ENCODE data around the gene SRPK2. TPM values are rescaled to one million over a fixed set of nuclear protein-coding genes. Genes with fewer than 3 reads are reported as not detected.
A peak's percentile ranks its signal among the peaks of the same experiment; 100 is the strongest.

The SRPK2 gene
- total RNA-seq, 1 donor from 2014 or later, result 54.8 TPM

DNA sequence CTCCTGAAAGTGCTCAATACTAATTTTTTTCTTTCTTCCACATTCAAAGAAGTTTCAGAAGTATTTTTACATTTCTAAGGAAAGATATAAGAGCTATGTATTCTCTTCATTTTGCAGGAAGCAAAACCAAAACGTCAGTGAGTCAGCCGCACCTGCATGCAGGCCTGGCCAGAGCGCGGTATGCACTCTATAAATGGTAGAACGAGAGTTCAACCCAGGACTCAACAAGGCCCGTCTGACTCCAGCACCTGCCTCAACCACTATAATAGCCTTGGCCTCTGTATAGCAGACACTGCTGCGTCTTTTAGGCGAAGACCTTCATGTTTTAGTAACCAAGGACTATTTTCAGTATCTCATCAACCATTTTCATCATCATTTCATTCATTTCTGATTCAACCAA is 261.5 kb downstream of the SRPK2 start:
- H3K4me3 ChIP-seq (ENCODE audit: insufficient read depth, low read depth, low read length), result no peak overlapping the region
- no peak overlapping the region for H3K27ac Mint-ChIP-seq (ENCODE audit: unreplicated experiment)
- H3K4me3 Mint-ChIP-seq (ENCODE audit: unreplicated experiment), result no peak overlapping the region
- peaks cover 9% of the 10 kb centered on the region for H3K36me3 ChIP-seq (ENCODE audit: insufficient read depth, low read length)
- no peak for TF ChIP-seq EZH2 (IDR thresholded peaks at IDR 0.05; ENCODE audit: insufficient read depth, low read length)
- TF ChIP-seq, protein P1, sequence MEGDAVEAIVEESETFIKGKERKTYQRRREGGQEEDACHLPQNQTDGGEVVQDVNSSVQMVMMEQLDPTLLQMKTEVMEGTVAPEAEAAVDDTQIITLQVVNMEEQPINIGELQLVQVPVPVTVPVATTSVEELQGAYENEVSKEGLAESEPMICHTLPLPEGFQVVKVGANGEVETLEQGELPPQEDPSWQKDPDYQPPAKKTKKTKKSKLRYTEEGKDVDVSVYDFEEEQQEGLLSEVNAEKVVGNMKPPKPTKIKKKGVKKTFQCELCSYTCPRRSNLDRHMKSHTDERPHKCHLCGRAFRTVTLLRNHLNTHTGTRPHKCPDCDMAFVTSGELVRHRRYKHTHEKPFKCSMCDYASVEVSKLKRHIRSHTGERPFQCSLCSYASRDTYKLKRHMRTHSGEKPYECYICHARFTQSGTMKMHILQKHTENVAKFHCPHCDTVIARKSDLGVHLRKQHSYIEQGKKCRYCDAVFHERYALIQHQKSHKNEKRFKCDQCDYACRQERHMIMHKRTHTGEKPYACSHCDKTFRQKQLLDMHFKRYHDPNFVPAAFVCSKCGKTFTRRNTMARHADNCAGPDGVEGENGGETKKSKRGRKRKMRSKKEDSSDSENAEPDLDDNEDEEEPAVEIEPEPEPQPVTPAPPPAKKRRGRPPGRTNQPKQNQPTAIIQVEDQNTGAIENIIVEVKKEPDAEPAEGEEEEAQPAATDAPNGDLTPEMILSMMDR (IDR thresholded peaks at IDR 0.05; ENCODE audit: insufficient read depth, low read depth, low read length), result no peak
- H3K27ac ChIP-seq (ENCODE audit: low read depth, low read length), result no peak overlapping the region
- no peaks in the 10 kb centered on the region for H3K27me3 Mint-ChIP-seq (ENCODE audit: low read depth, unreplicated experiment)
- H3K9me3 ChIP-seq (ENCODE audit: insufficient read depth, low read depth, low read length), result no peaks in the 10 kb centered on the region
- DNase-seq (ENCODE audit: low read depth) (peak; percentile 46), FAIRE-seq (no peak)
- peaks cover 25% of the 10 kb centered on the region for H3K4me1 Mint-ChIP-seq (ENCODE audit: low read depth, unreplicated experiment)
- no peak overlapping the region for H3K4me2 ChIP-seq (ENCODE audit: low read length)
- peaks cover 6% of the 10 kb centered on the region for H3K79me2 ChIP-seq (ENCODE audit: insufficient read depth, low read length)
- H3K9me3 Mint-ChIP-seq (ENCODE audit: unreplicated experiment), result no peaks in the 10 kb centered on the region
- H3K27me3 ChIP-seq (ENCODE audit: insufficient read depth, low read length), result no peaks in the 10 kb centered on the region
- H4K20me1 ChIP-seq (ENCODE audit: insufficient read depth, low read length), result peaks cover 26% of the 10 kb centered on the region
- peaks cover 26% of the 10 kb centered on the region for H3K36me3 Mint-ChIP-seq (ENCODE audit: low read depth, unreplicated experiment)
- H2AFZ ChIP-seq (ENCODE audit: low read depth, low read length), result no peak overlapping the region
- H3K9ac ChIP-seq (ENCODE audit: low read length), result no peak overlapping the region
- no peaks in the 10 kb centered on the region for H3K4me1 ChIP-seq (ENCODE audit: insufficient read depth, low read length)

DNA sequence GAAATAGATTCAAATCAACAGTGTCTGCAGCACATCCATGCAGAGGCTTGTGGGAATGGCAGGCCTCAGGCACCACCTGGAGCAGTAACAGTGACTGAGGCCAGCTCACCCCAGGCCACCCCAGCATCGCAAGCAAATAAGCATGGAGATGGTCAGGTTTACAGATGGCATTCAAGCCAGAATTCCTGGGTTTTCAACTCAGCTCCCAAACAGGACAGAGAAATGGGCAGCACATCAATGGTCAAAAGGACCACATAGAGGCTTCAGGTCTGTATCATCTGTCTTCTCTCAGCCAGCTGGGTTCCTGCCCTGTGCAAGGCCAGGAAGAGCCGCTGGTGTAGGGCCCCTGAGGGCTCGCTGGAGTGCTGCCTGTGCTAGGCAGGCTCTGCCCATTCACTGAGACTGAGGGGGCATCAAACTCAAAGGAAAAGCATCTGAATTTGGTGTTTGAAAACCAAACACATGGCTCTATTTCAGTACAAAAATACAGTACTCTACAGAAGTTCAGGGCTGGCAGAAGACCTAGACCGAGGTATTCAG is 262.2 kb downstream of the SRPK2 start:
- H3K79me2 ChIP-seq (ENCODE audit: insufficient read depth, low read length), result peaks cover 3% of the 10 kb centered on the region
- FAIRE-seq (no peak), DNase-seq (ENCODE audit: low read depth) (peak; percentile 8)
- H3K9me3 Mint-ChIP-seq (ENCODE audit: unreplicated experiment), result no peaks in the 10 kb centered on the region
- H3K9ac ChIP-seq (ENCODE audit: low read length), result no peak overlapping the region
- peaks cover 26% of the 10 kb centered on the region for H3K36me3 Mint-ChIP-seq (ENCODE audit: low read depth, unreplicated experiment)
- peaks cover 21% of the 10 kb centered on the region for H3K4me1 Mint-ChIP-seq (ENCODE audit: low read depth, unreplicated experiment)
- H3K4me2 ChIP-seq (ENCODE audit: low read length), result no peak overlapping the region
- H3K4me1 ChIP-seq (ENCODE audit: insufficient read depth, low read length), result no peaks in the 10 kb centered on the region
- H4K20me1 ChIP-seq (ENCODE audit: insufficient read depth, low read length), result peaks cover 20% of the 10 kb centered on the region
- H3K27me3 ChIP-seq (ENCODE audit: insufficient read depth, low read length), result no peaks in the 10 kb centered on the region
- H3K9me3 ChIP-seq (ENCODE audit: insufficient read depth, low read depth, low read length), result no peaks in the 10 kb centered on the region
- no peak overlapping the region for H3K4me3 Mint-ChIP-seq (ENCODE audit: unreplicated experiment)
- no peak overlapping the region for H3K27ac ChIP-seq (ENCODE audit: low read depth, low read length)
- no peak overlapping the region for H3K4me3 ChIP-seq (ENCODE audit: insufficient read depth, low read depth, low read length)
- H3K27ac Mint-ChIP-seq (ENCODE audit: unreplicated experiment), result no peak overlapping the region
- no peak for TF ChIP-seq EZH2 (IDR thresholded peaks at IDR 0.05; ENCODE audit: insufficient read depth, low read length)
- TF ChIP-seq, protein P1 (IDR thresholded peaks at IDR 0.05; ENCODE audit: insufficient read depth, low read depth, low read length), result no peak
- H2AFZ ChIP-seq (ENCODE audit: low read depth, low read length), result no peak overlapping the region
- H3K27me3 Mint-ChIP-seq (ENCODE audit: low read depth, unreplicated experiment), result no peaks in the 10 kb centered on the region
- H3K36me3 ChIP-seq (ENCODE audit: insufficient read depth, low read length), result peaks cover 5% of the 10 kb centered on the region

DNA sequence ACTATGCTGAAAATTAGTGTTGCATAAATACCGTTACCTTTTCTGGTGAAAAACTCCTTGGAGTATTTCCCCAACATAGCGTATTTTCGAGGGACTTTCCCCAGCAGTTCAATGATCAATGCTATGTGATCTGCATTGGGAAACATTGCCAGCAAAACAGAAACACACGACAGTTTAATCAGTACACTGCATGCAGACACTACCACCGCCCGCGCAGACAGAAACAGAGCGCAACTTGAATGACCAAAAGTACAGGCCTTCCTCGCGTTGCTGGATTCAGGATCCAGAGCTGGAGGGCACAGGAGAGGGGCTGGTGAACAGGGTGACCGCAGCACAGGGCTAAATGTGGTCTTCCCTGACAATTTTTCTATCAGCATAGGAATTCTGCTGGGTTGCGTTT is 263.0 kb downstream of the SRPK2 start:
- no peak overlapping the region for H3K27ac Mint-ChIP-seq (ENCODE audit: unreplicated experiment)
- no peaks in the 10 kb centered on the region for H3K27me3 ChIP-seq (ENCODE audit: insufficient read depth, low read length)
- H3K27me3 Mint-ChIP-seq (ENCODE audit: low read depth, unreplicated experiment), result no peaks in the 10 kb centered on the region

More for the DNA sequence above, 263.0 kb downstream of the SRPK2 start:
- H3K27ac ChIP-seq (ENCODE audit: low read depth, low read length), result no peak overlapping the region
- FAIRE-seq (no peak), DNase-seq (ENCODE audit: low read depth) (no peak)
- no peaks in the 10 kb centered on the region for H3K4me1 ChIP-seq (ENCODE audit: insufficient read depth, low read length)
- peaks cover 5% of the 10 kb centered on the region for H3K36me3 ChIP-seq (ENCODE audit: insufficient read depth, low read length)
- Mint-ChIP-seq H3K9me3 (ENCODE audit: unreplicated experiment) (no peaks in the 10 kb centered on the region), H3K4me1 (ENCODE audit: low read depth, unreplicated experiment) (peaks cover 17% of the 10 kb centered on the region), H3K4me3 (ENCODE audit: unreplicated experiment) (no peak overlapping the region), H3K36me3 (ENCODE audit: low read depth, unreplicated experiment) (peaks cover 26% of the 10 kb centered on the region)
- H2AFZ ChIP-seq (ENCODE audit: low read depth, low read length), result no peak overlapping the region
- no peak overlapping the region for H3K9ac ChIP-seq (ENCODE audit: low read length)
- peaks cover 3% of the 10 kb centered on the region for H3K79me2 ChIP-seq (ENCODE audit: insufficient read depth, low read length)
- TF ChIP-seq, protein P1 (IDR thresholded peaks at IDR 0.05; ENCODE audit: insufficient read depth, low read depth, low read length), result no peak
- no peak for TF ChIP-seq EZH2 (IDR thresholded peaks at IDR 0.05; ENCODE audit: insufficient read depth, low read length)
- H3K9me3 ChIP-seq (ENCODE audit: insufficient read depth, low read depth, low read length), result no peaks in the 10 kb centered on the region
- H3K4me3 ChIP-seq (ENCODE audit: insufficient read depth, low read depth, low read length), result no peak overlapping the region
- H4K20me1 ChIP-seq (ENCODE audit: insufficient read depth, low read length), result peaks cover 16% of the 10 kb centered on the region
- no peak overlapping the region for H3K4me2 ChIP-seq (ENCODE audit: low read length)

Measured in astrocyte (in vitro differentiated cells and primary cell).